ENCODE data around the gene MDFIC2.

GRCh38 chr3:70248856-70249255 lies 63.6 kb downstream of the MDFIC2 start:
- TF ChIP-seq FOXM1 (IDR thresholded peaks at IDR 0.05; ENCODE audit: borderline replicate concordance, low read depth), result no peak
- TF ChIP-seq RAD21 (IDR thresholded peaks at IDR 0.05; ENCODE audit: low read depth), result no peak
- no peak for TF ChIP-seq REST (IDR thresholded peaks at IDR 0.05; ENCODE audit: low read depth)
- no peak for TF ChIP-seq EGR1 (IDR thresholded peaks at IDR 0.05)
- no peak for TF ChIP-seq TEAD4 (IDR thresholded peaks at IDR 0.05)
